Adipocyte (in vitro differentiated cells): ENCODE measurements around the gene CST7.

Experiments
- DNase-seq: peaks from one replicate; pipeline ENCODE4 v3.0.0-alpha.2; 2015; ENCODE audit warnings: low read depth
- H3K27me3 ChIP-seq: replicated peaks from 2 replicates; pipeline ENCODE4 v1.7.0; 2013; ENCODE audit warnings: mild to moderate bottlenecking, low read length, moderate library complexity; ENCODE audit not compliant: control insufficient read depth, insufficient read depth
- H3K36me3 ChIP-seq: 2 replicates; pipeline ENCODE4 v1.7.0; 2013; ENCODE audit warnings: low read length, mild to moderate bottlenecking, moderate library complexity; ENCODE audit not compliant: control insufficient read depth, insufficient read depth, severe bottlenecking
- H3K4me1 ChIP-seq: 2 replicates; pipeline ENCODE4 v1.7.0; 2013; ENCODE audit warnings: mild to moderate bottlenecking, low read length, moderate library complexity; ENCODE audit not compliant: control insufficient read depth, insufficient read depth
- H3K4me3 ChIP-seq: 2 replicates; pipeline ENCODE4 v1.7.0; 2013; ENCODE audit warnings: mild to moderate bottlenecking, low read length, moderate library complexity
- H3K9ac ChIP-seq: 2 replicates; pipeline ENCODE4 v1.7.0; 2013; ENCODE audit warnings: mild to moderate bottlenecking, low read length, moderate library complexity
- H3K9me3 ChIP-seq: 2 replicates; pipeline ENCODE4 v1.7.0; 2013; ENCODE audit warnings: mild to moderate bottlenecking, low read length, moderate library complexity; ENCODE audit not compliant: control insufficient read depth

Gene CST7, protein sequence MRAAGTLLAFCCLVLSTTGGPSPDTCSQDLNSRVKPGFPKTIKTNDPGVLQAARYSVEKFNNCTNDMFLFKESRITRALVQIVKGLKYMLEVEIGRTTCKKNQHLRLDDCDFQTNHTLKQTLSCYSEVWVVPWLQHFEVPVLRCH

DNA sequence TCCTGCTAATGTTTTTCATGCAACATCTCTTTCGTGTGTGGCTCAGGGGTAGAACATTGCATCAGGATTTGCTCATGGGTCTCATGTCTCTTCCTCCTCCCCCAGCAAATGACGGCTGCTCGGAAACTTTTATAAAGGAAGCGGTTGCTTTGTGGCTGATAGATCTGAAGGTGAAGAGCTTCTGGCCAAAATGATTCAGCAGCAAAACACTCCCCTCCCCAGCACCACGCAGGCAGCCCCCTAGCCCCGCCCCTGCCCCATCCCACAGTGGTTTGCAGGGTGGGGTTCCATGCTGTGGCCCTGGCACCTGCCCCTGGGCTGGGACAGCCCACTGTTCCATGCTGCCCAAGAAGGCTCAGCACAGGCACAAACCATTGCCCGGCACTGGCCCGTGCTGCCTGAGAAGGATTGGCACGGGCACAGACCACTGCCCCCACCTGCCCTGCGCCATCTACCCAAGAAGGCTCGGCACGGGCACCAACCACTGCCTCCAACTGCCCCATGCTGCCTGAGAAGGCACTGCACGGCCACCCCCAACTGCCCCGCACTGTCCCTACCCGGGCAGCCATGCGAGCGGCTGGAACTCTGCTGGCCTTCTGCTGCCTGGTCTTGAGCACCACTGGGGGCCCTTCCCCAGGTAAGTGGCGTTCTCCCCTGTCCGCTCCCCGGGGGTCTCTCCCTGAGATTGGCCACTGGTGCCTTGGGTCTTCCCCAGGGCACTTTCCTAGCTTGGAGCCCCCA, at the start of gene CST7:
TSS of gene CST7 (plus strand) at position 331 of the 741 bp plus-strand sequence. CDS start at position 568, 237 bp downstream.
- no peak within 1 kb of the TSS for H3K9ac ChIP-seq
- no peak for DNase-seq
- H3K4me3 ChIP-seq = no peak within 1 kb of the TSS

DNA sequence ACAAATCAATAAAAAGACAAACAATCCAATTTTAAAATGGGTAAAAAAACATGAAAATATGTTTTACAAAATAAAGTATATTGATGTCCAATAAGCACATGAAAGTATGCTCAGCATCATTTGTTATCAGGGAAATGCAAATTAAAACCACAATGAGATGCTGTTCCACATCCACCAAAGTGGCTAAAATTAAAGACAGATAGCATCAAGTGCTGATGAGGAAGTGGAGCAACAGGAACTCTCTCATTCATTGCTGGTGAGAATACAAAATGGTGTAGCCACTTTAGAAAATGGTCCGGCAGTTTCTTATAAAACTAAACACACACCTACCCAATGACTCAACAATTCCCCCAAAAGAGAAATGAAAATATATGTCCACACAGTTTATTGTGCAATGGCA, 42.3 kb upstream of the CST7 start:
- Histone ChIP-seq H3K4me1 (no peaks in the 10 kb centered on the region), H3K4me3 (no peak overlapping the region), H3K9ac (no peak overlapping the region), H3K9me3 (peaks cover 20% of the 10 kb centered on the region), H3K27me3 (peaks cover 7% of the 10 kb centered on the region), H3K36me3 (no peaks in the 10 kb centered on the region)
- DNase-seq = no peak

More for the DNA sequence above, at the start of gene CST7:
- H3K27me3 ChIP-seq = no peaks in the 10 kb centered on the region
- no peaks in the 10 kb centered on the region for H3K4me1 ChIP-seq
- peaks cover 9% of the 10 kb centered on the region for H3K36me3 ChIP-seq
- H3K9me3 ChIP-seq = peaks cover 7% of the 10 kb centered on the region

- Histone ChIP-seq H3K9ac (no peak overlapping the region), H3K36me3 (no peaks in the 10 kb centered on the region), H3K27me3 (peaks cover 12% of the 10 kb centered on the region), H3K4me1 (no peaks in the 10 kb centered on the region), H3K4me3 (no peak overlapping the region), H3K9me3 (peaks cover 20% of the 10 kb centered on the region)
- no peak for DNase-seq
Observed at GRCh38 chr20:24908642-24909041, 40.4 kb upstream of the CST7 start.

DNA sequence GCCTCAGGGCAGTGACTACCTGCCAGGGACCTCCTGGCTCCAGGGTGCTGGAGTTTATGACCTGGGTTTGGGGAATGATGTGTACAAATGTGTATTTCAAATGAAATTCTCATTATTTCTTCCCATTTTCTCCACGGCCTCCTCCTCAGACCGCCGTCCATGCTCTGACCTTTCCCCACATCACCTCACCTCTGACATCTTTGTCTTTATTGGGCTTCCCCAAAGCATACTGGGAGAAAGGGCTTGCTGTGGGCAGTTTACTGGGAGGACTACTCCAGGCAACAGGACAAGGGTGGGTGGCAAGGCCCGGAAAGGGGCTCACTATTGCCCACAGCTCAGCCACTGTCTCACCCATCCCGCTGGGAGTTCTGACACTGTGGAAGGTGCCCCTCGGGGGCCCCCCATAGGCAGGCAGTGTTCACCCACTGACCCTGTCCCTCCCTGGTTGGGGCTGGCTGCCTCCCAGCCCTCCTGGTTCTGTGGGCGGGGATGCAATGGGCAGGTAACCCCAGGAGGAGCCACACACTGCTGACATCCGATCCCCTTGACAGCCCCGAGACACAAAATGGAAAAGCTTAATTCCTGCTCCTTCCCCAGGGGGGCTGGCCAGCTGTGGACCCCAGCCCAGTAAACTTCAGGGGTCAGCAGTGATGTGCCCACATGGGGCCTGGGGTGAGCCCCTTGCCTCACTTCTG, 39.8 kb upstream of the CST7 start:
- Histone ChIP-seq H3K9ac (no peak overlapping the region), H3K27me3 (peaks cover 13% of the 10 kb centered on the region), H3K4me3 (no peak overlapping the region), H3K9me3 (peaks cover 20% of the 10 kb centered on the region), H3K36me3 (no peaks in the 10 kb centered on the region), H3K4me1 (no peaks in the 10 kb centered on the region)
- no peak for DNase-seq

- Histone ChIP-seq H3K4me3 (no peak overlapping the region), H3K36me3 (no peaks in the 10 kb centered on the region), H3K9ac (no peak overlapping the region), H3K9me3 (peaks cover 20% of the 10 kb centered on the region), H3K4me1 (no peaks in the 10 kb centered on the region), H3K27me3 (peaks cover 13% of the 10 kb centered on the region)
- DNase-seq = no peak
Observed at GRCh38 chr20:24909861-24910260, 39.2 kb upstream of the CST7 start.

GRCh38 chr20:24910461-24910860, 38.6 kb upstream of the CST7 start:
- H3K36me3 ChIP-seq = no peaks in the 10 kb centered on the region
- H3K9ac ChIP-seq = no peak overlapping the region
- H3K4me3 ChIP-seq = no peak overlapping the region
- H3K27me3 ChIP-seq = peaks cover 13% of the 10 kb centered on the region
- no peaks in the 10 kb centered on the region for H3K4me1 ChIP-seq
- no peak for DNase-seq
- H3K9me3 ChIP-seq = peaks cover 20% of the 10 kb centered on the region

DNA sequence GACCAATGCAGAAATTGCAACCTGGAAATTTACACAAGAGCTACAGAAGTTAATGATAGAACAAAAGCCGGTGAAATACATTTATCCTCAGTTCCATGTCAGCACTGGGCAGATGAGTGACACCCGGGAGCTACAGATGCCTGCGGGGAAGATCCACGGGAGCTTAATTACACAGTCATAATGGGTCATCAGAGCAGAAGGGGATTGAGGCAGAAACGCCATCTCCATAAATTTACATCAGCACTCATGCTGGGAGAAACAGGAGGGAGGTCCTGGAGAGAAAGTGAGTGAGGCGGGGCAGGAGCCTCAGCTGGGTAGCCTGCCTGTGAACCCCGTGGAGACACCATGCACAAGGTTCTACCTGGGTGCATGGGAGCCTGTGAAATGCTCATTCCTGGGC, 37.6 kb upstream of the CST7 start:
- H3K4me3 ChIP-seq = no peak overlapping the region
- H3K9me3 ChIP-seq = peaks cover 20% of the 10 kb centered on the region
- no peaks in the 10 kb centered on the region for H3K36me3 ChIP-seq
- H3K4me1 ChIP-seq = no peaks in the 10 kb centered on the region
- H3K27me3 ChIP-seq = peaks cover 13% of the 10 kb centered on the region
- DNase-seq = no peak
- no peak overlapping the region for H3K9ac ChIP-seq

GRCh38 chr20:24912397-24913075, 36.5 kb upstream of the CST7 start:
- peaks cover 23% of the 10 kb centered on the region for H3K27me3 ChIP-seq
- no peak for DNase-seq
- no peak overlapping the region for H3K4me3 ChIP-seq
- H3K9ac ChIP-seq = no peak overlapping the region
- peaks cover 12% of the 10 kb centered on the region for H3K9me3 ChIP-seq
- H3K4me1 ChIP-seq = no peaks in the 10 kb centered on the region
- H3K36me3 ChIP-seq = no peaks in the 10 kb centered on the region

DNA sequence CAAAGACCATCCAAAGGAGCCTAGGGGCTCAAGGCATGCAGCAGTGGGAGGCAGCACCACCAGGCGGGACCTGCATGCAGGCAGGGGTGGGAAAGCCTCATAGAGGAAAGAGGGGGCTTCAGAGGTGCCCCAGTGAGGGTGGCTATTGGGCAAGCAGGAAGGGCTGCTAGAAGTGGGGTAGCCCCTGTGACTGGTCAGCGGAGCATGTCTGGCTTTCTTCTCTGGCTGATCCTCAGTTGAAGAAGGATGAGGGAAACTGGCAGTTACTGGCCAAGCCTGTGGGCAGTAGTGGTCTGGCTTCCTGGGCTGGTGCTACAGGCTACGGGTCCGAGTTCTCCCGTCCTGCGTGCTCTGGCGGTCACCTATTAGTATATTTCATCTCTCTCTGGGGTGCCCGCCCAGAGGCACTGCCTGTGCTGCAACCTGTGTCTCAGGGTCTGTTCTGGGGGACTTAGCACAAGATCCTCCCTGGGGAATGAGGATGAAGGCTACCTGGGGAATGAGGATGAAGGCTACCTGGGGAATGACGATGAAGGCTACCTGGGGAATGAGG, 35.9 kb upstream of the CST7 start:
- no peak for DNase-seq
- Histone ChIP-seq H3K27me3 (peaks cover 23% of the 10 kb centered on the region), H3K9ac (no peak overlapping the region), H3K4me3 (no peak overlapping the region), H3K4me1 (no peaks in the 10 kb centered on the region), H3K36me3 (no peaks in the 10 kb centered on the region), H3K9me3 (peaks cover 11% of the 10 kb centered on the region)

- Histone ChIP-seq H3K4me3 (no peak overlapping the region), H3K9me3 (no peaks in the 10 kb centered on the region), H3K36me3 (no peaks in the 10 kb centered on the region), H3K4me1 (peaks cover 8% of the 10 kb centered on the region), H3K9ac (no peak overlapping the region), H3K27me3 (peaks cover 23% of the 10 kb centered on the region)
- DNase-seq = no peak
Observed at GRCh38 chr20:24914388-24915241, 34.5 kb upstream of the CST7 start.
